HG02970 (cell line): ENCODE measurements around the gene TGM4.
"Not testable (repeated sequence)": the region's sequence is repeated elsewhere in the genome, so short reads cannot be mapped to it uniquely, and the experiment has no call there.

Source experiments
- ATAC-seq: cut with Tn5 transposase; IDR thresholded peaks from one replicate; pipeline ENCODE4 v1.9.1; 2021; ENCODE audit warnings: mild to moderate bottlenecking, moderate library complexity, moderate number of reproducible peaks; ENCODE audit not compliant: unreplicated experiment, low FRiP score

The TGM4 gene

DNA sequence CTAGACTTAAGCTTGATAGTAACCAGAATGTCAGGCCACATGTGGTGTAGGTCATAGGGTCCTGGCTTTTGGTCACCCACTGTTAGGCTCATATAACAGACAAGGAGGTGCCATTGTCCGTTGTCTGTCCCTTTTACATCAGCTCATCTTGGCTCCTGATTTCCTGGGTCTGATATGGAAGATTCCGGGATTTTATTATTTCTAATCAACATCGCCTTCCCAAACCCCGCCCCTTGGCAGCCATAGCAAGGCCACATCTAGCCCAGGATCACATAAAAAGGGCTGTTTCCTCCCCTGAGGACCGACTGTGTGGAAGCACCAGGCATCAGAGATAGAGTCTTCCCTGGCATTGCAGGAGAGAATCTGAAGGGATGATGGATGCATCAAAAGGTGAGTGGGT, at the start of gene TGM4:
Gene TGM4, plus strand, starts transcription at position 301 of the 400 bp plus-strand sequence. Its CDS starts 71 bp downstream, at position 372.
- no peak for ATAC-seq

GRCh38 chr3:44825264-44825925, 49.0 kb upstream of the TGM4 start:
- ATAC-seq = no peak

DNA sequence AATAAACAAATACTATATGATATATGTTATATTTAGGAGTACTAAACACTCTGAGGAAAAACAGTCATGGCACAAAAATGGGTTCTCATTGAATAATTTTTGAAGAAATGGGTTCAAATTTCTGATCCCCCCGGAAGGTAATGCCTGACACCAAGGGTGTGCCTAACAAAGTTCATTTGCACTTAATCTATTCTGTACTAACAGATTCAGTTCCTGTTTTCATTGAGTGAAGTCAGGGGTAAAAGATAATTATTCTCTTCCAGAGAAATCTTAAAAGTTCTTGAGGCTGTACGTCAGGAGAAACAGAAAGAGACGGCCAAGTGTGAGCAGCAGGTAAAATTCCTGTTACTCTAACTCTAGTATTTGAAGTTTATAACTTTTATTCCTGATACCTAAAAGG, 47.2 kb upstream of the TGM4 start:
- no peak for ATAC-seq

DNA sequence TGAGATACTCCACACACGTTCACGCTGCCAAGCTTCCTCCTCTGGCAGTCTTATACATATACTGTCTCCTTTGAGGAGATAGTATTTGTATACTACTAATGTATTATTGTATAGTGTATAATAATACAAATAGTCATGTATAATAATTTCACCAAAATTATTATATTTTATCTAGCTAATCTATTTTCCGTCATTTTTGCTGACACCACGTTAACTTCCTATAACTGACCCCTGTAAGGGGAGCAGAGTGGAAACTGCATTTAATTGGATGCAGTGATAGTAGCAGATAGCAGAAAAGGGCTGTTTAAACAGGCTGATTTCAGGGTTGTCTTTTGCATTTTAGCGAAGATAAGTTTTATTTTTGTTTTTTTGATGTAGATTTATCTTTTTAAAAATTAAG, 43.2 kb upstream of the TGM4 start:
- ATAC-seq = no peak

DNA sequence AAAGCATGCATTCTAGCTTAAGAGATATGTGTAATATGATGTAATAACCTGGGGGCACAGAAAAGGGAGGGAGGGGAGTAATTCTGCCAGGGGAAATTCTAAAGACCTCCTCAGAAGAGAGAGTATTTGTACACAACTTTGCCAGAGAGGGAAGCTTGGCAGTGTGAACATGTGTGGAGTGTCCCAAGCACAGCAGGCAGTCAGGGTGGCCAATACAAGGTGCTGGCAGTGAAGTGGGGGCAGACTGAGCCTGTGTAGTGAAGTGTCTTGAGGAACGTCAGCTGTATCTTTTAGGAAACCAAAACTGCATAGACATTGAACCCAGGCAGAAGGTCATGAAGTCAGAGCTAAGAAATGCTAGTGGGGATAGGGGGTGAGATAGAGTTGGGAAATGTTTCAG, 42.4 kb upstream of the TGM4 start:
- no peak for ATAC-seq

- ATAC-seq = no peak
Measured at GRCh38 chr3:44832965-44833364, 41.4 kb upstream of the TGM4 start.

GRCh38 chr3:44833394-44833793, 41.0 kb upstream of the TGM4 start:
- ATAC-seq = no peak

- ATAC-seq = no peak
Measured at GRCh38 chr3:44835684-44836083, 38.7 kb upstream of the TGM4 start.

GRCh38 chr3:44842376-44842775, 32.0 kb upstream of the TGM4 start:
- ATAC-seq = no peak

DNA sequence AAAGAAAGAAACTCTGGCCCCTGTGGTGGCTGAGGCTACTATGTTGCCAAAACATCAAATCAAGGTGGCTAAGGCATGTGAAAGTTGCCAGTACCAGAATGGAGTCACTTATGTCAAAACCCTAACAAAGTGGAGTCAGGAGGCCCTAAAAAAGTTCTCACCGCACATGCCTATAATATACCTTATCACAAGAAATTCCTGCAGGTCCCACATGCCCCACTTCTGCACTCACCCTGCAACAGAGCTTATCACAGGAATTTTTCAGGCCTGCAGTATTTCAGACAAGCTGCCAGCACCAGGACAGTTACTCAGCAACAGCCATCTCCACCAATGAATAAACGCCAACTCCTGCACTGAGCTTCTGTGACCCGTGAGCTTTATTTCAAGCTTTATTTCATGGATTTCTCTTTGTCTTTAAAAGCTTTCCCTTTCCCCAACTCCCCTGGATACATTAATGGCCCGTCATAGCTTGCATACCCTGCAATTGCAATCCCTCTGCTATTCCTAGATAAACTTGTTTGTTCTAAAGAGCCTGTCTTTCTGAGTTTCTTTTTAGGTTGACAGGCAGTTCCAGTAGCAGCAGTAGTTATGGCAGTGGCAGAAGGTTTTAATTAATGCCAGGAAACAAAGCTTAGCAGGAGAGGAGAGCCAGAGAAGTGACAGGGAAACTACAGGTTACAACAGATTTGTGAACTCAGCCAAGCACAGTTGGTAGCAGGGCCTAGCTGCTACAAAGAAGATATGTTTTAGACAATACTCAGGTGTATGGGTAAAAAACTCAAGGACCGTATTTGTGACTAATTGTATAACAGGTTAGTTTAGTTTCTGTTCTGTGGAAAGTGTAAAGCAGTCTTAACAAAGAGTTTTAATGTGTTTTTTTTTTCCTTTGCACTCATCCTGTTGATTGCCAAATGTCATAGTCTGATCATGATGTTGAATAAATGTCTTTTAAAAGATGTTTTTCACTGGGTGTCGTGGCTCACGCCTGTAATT, 28.6 kb upstream of the TGM4 start:
- no peak for ATAC-seq

DNA sequence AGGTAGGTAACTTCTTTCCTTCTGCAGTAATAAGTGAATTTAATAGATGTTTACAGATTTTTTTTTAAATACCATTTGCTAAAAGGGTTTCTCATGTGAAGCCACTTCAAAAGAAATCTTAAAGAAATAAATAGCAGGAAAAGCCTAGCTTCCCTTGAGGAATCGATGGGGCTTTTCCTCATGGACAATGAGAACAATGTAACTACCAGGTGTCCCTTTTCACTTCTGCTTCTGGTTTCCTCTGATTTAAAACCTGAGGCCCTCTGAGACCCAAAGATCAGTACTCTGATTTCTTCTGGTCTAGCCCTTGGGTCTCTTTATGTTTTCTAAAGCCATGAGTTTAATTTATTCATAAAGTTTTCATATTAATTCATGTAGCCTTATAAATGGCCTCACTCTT, 25.8 kb upstream of the TGM4 start:
- ATAC-seq = no peak

DNA sequence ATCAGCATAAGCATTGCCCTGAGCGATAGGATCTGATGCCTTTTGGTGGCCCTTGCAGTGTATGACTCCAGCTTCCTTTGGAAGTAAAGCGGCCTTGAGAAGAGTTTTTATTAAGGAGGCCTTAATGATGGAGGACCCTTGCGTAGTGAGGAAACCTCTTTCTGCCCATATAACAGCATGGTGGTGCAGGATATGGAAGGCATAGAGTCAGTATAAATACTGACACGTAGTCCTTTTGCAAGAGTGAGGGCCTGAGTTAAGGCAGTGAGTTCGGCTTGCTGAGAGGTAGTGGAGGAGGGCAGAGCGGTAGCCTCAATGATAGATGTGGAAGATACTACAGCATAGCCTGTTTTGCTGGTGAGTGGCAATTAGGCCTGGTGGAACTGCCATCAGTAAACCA, 17.7 kb upstream of the TGM4 start:
- ATAC-seq = not testable (repeated sequence)

- ATAC-seq = no peak
Measured at GRCh38 chr3:44860117-44860516, 14.3 kb upstream of the TGM4 start.

- peak; percentile 90 for ATAC-seq
Measured at GRCh38 chr3:44861412-44862225, 12.8 kb upstream of the TGM4 start, which contains the start of gene TMEM42. TSS of gene TMEM42 (plus strand) at chr3:44861912. CDS start at chr3:44861925, 13 bp downstream.

GRCh38 chr3:44862226-44862637, 12.2 kb upstream of the TGM4 start:
- peak; percentile 7 for ATAC-seq

GRCh38 chr3:44865272-44866035, 9.0 kb upstream of the TGM4 start:
- no peak for ATAC-seq

DNA sequence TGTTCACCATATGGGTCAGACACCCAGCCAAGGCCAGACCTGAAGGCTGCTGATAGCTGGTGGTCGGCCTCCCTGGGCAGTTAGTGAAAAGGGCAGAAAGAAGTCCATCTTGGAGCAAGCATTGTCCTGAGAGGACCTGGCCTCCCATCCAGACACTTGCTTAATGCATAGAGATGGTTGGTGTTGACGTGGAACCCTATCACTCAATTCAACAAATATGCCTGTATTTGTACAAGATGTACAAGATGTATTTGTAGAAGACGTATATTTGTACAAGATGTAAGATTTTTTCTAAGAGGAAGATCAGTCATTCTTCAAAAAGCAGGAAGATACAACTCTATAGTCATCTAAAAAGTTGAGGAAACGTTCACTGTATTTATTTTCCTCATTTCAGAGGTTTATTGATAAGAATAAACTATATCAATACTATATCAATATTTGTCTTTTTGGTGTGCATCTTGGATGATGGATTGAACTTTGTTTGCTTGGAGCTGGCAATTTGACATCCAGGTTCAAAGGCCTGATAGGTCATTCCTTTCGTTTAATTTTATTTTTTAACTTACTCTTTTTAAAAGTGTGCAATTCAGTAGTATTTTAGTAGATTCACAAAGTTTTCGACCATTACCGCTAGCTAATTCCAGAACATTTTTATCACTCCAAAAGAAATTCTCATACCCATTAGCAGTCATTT, 6.8 kb upstream of the TGM4 start:
- no peak for ATAC-seq

GRCh38 chr3:44870375-44871061, 3.9 kb upstream of the TGM4 start:
- ATAC-seq = no peak

GRCh38 chr3:44875596-44875995, 1.2 kb downstream of the TGM4 start:
- no peak for ATAC-seq
